ENCODE results near the gene CHST6.
"Not testable (repeated sequence)": the region's sequence is repeated elsewhere in the genome, so short reads cannot be mapped to it uniquely, and the experiment has no call there.

CHST6 gene

GRCh38 chr16:75502916-75503605 is 7.8 kb upstream of the CHST6 start:
- no peak for TF ChIP-seq CTCF (IDR thresholded peaks at IDR 0.05; ENCODE audit: low read length, missing control alignments)
- no peak overlapping the region for H3K4me3 ChIP-seq (replicated peaks; ENCODE audit: low read depth, low read length)
- no peak for DNase-seq (ENCODE audit: low read depth)

GRCh38 chr16:75501820-75502219 is 6.6 kb upstream of the CHST6 start:
- DNase-seq (ENCODE audit: low read depth): peak; percentile 69
- H3K4me3 ChIP-seq (replicated peaks; ENCODE audit: low read depth, low read length): not testable (repeated sequence)

- no peak overlapping the region for H3K4me3 ChIP-seq (replicated peaks; ENCODE audit: low read depth, low read length)
- no peak for TF ChIP-seq CTCF (IDR thresholded peaks at IDR 0.05; ENCODE audit: low read length, missing control alignments)
- no peak for DNase-seq (ENCODE audit: low read depth)
Measured at GRCh38 chr16:75501359-75501758, 6.1 kb upstream of the CHST6 start.

- DNase-seq (ENCODE audit: low read depth); H3K4me3 ChIP-seq (replicated peaks; ENCODE audit: low read depth, low read length): not testable (repeated sequence)
Measured at GRCh38 chr16:75498605-75499322, 3.5 kb upstream of the CHST6 start.

GRCh38 chr16:75497558-75497957 is 2.3 kb upstream of the CHST6 start:
- no peak for DNase-seq (ENCODE audit: low read depth)
- H3K4me3 ChIP-seq (replicated peaks; ENCODE audit: low read depth, low read length): no peak overlapping the region
- no peak for TF ChIP-seq CTCF (IDR thresholded peaks at IDR 0.05; ENCODE audit: low read length, missing control alignments)

GRCh38 chr16:75494661-75495075 is 573 bp downstream of the CHST6 start:
- H3K4me3 ChIP-seq (replicated peaks; ENCODE audit: low read depth, low read length): peak overlapping the region; percentile 51
- no peak for DNase-seq (ENCODE audit: low read depth)
- TF ChIP-seq CTCF (IDR thresholded peaks at IDR 0.05; ENCODE audit: low read length, missing control alignments): no peak

GRCh38 chr16:75494184-75494583 is 1.1 kb downstream of the CHST6 start:
- peak overlapping the region; percentile 51 for H3K4me3 ChIP-seq (replicated peaks; ENCODE audit: low read depth, low read length)
- DNase-seq (ENCODE audit: low read depth): no peak
- TF ChIP-seq CTCF (IDR thresholded peaks at IDR 0.05; ENCODE audit: low read length, missing control alignments): no peak

GRCh38 chr16:75491876-75492275 is 3.4 kb downstream of the CHST6 start:
- TF ChIP-seq CTCF (IDR thresholded peaks at IDR 0.05; ENCODE audit: low read length, missing control alignments): no peak
- H3K4me3 ChIP-seq (replicated peaks; ENCODE audit: low read depth, low read length): no peak overlapping the region
- no peak for DNase-seq (ENCODE audit: low read depth)
